ENCODE data around the gene ZNF792.
"Not testable (repeated sequence)": the region's sequence is repeated elsewhere in the genome, so short reads cannot be mapped to it uniquely, and the experiment has no call there.

The ZNF792 gene

GRCh38 chr19:34963573-34964406 lies at the start of gene ZNF792:
ZNF792 (minus strand) TSS chr19:34964229; CDS start chr19:34963662, 567 bp downstream.
- DNase-seq, result peak; percentile 11

GRCh38 chr19:35013041-35013819 lies 49.2 kb upstream of the ZNF792 start:
- DNase-seq, result no peak

- no peak for DNase-seq
Measured at GRCh38 chr19:35011737-35012682, 48.0 kb upstream of the ZNF792 start.

- DNase-seq, result no peak
Measured at GRCh38 chr19:35011091-35011689, 47.2 kb upstream of the ZNF792 start.

- DNase-seq, result no peak
Measured at GRCh38 chr19:35009424-35010415, 45.7 kb upstream of the ZNF792 start.

GRCh38 chr19:35008891-35009341 lies 44.9 kb upstream of the ZNF792 start:
- DNase-seq, result no peak

- not testable (repeated sequence) for DNase-seq
Measured at GRCh38 chr19:35007427-35007826, 43.4 kb upstream of the ZNF792 start.

GRCh38 chr19:35006999-35007365 lies 43.0 kb upstream of the ZNF792 start:
- DNase-seq, result no peak

- DNase-seq, result no peak
Measured at GRCh38 chr19:35006342-35006998, 42.4 kb upstream of the ZNF792 start.

- DNase-seq, result not testable (repeated sequence)
Measured at GRCh38 chr19:35006007-35006341, 41.9 kb upstream of the ZNF792 start.

GRCh38 chr19:35005256-35005977 lies 41.4 kb upstream of the ZNF792 start:
- no peak for DNase-seq

- DNase-seq, result no peak
Measured at GRCh38 chr19:35004517-35005255, 40.7 kb upstream of the ZNF792 start.

- DNase-seq, result no peak
Measured at GRCh38 chr19:35002037-35002535, 38.1 kb upstream of the ZNF792 start.

GRCh38 chr19:35000647-35001501 lies 36.8 kb upstream of the ZNF792 start:
- DNase-seq, result no peak

- no peak for DNase-seq
Measured at GRCh38 chr19:35000338-35000646, 36.3 kb upstream of the ZNF792 start.

- DNase-seq, result peak; percentile 65
Measured at GRCh38 chr19:34999498-35000337, 35.7 kb upstream of the ZNF792 start, which contains the start of gene GRAMD1A. GRAMD1A (plus strand) TSS chr19:35000323; CDS start chr19:35000479, 156 bp downstream.
